Endothelial cell of umbilical vein (primary cell): ENCODE results near the gene COL6A3.

Experiments
- EZH2 ChIP-seq: IDR thresholded peaks from 2 replicates; pipeline ENCODE4 v1.6.1; 2012; ENCODE audit warnings: borderline replicate concordance, low read depth, mild to moderate bottlenecking, moderate library complexity, low read length, inconsistent platforms; ENCODE audit not compliant: severe bottlenecking
- FOS ChIP-seq: IDR thresholded peaks from 2 replicates; pipeline ENCODE4 v1.6.1; 2011; ENCODE audit warnings: mild to moderate bottlenecking, low read length, moderate library complexity, borderline replicate concordance; ENCODE audit not compliant: insufficient read depth
- GATA2 ChIP-seq: IDR thresholded peaks from 2 replicates; pipeline ENCODE4 v1.7.0; 2011; ENCODE audit warnings: low read depth, mild to moderate bottlenecking, moderate library complexity, mixed read lengths, low read length; ENCODE audit not compliant: insufficient read length, insufficient read depth
- MYC ChIP-seq: IDR thresholded peaks from one replicate; pipeline ENCODE4 v1.6.1; 2011; ENCODE audit warnings: mild to moderate bottlenecking, low read depth, low read length
- POLR2A ChIP-seq: IDR thresholded peaks from 2 replicates; pipeline ENCODE4 v1.6.1; 2012; ENCODE audit warnings: low read depth, mild to moderate bottlenecking, control low read depth, low read length
- POLR2AphosphoS5 ChIP-seq: IDR thresholded peaks from 2 replicates; pipeline ENCODE4 v1.6.1; 2012; ENCODE audit warnings: low read depth, mild to moderate bottlenecking, control low read depth, low read length, moderate library complexity; ENCODE audit not compliant: insufficient read depth
- TF ChIP-seq, protein P1 (sequence below), 2 donors: IDR thresholded peaks; 1 replicate in 1 of 2; 2 replicates in 1 of 2; pipeline ENCODE4 v1.5.1; 2011; ENCODE audit warnings: low read length in 2 of 2, mild to moderate bottlenecking in 2 of 2, moderate library complexity in 2 of 2, control low read depth in 1 of 2, inconsistent platforms in 1 of 2, low read depth in 1 of 2; ENCODE audit not compliant: insufficient read depth in 1 of 2; ENCODE audit errors: extremely low read depth in 1 of 2
- TF ChIP-seq, protein P2 (sequence below): IDR thresholded peaks from 2 replicates; pipeline ENCODE4 v1.6.1; 2011; ENCODE audit not compliant: insufficient read depth, insufficient read length

DNA sequence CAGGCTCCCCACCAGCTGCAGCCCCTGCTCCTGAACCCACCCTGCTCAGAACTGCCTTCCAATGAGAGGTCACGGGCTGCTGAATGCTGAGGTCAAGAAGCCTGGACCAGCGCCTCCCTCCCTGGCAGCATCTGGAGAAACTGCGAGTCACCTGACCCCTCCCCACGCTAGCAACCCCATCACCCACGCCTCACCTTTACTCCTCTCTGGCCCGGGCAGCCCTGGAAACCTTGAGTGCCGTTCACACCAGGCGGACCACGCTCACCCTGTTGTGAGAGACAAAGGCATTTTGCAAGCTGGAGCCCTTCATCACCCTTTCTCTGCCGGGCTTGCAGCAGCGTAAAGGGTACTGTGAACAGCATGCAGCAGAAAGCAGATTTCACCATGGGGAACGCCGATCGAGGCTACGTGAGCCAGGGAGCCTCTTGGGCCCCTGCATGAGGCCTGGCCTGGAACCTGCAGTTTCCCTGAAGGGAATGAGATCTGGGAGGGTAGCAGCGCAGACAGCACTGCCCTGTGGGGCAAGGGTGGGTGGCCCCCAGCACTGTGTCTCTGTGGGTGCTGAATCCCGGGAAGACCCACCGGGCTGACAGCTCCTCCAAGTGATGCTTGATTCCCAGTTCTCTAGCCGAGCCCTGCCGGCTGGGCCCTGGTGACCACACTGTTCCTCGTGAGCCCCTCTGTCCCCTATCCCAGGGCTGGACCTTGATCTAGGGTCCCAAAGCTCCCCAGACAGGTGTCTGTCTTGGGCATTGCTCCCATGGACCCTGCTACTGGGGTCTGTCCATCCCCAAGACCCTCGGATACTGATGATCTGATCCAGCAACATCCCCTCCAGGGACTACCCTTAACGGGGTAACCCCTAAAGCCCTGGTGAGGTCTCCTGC, 53.8 kb downstream of the COL6A3 start:
- TF ChIP-seq, protein P1, sequence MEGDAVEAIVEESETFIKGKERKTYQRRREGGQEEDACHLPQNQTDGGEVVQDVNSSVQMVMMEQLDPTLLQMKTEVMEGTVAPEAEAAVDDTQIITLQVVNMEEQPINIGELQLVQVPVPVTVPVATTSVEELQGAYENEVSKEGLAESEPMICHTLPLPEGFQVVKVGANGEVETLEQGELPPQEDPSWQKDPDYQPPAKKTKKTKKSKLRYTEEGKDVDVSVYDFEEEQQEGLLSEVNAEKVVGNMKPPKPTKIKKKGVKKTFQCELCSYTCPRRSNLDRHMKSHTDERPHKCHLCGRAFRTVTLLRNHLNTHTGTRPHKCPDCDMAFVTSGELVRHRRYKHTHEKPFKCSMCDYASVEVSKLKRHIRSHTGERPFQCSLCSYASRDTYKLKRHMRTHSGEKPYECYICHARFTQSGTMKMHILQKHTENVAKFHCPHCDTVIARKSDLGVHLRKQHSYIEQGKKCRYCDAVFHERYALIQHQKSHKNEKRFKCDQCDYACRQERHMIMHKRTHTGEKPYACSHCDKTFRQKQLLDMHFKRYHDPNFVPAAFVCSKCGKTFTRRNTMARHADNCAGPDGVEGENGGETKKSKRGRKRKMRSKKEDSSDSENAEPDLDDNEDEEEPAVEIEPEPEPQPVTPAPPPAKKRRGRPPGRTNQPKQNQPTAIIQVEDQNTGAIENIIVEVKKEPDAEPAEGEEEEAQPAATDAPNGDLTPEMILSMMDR (IDR thresholded peaks at IDR 0.05; ENCODE audit: extremely low read depth in 1 of 2, insufficient read depth in 1 of 2, low read depth in 1 of 2, low read length in 2 of 2) = no peak
- TF ChIP-seq GATA2 (no peak), POLR2A (no peak), FOS (no peak), EZH2 (no peak), POLR2AphosphoS5 (no peak), MYC (no peak)
- TF ChIP-seq, protein P2, sequence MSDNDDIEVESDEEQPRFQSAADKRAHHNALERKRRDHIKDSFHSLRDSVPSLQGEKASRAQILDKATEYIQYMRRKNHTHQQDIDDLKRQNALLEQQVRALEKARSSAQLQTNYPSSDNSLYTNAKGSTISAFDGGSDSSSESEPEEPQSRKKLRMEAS = no peak
